GM19455 (cell line): ENCODE measurements around the gene PTP4A2.
"Not testable (repeated sequence)": the region's sequence is repeated elsewhere in the genome, so short reads cannot be mapped to it uniquely, and the experiment has no call there.

Source experiments
- ATAC-seq: cut with Tn5 transposase; IDR thresholded peaks from one replicate; pipeline ENCODE4 v1.9.1; 2021; ENCODE audit not compliant: unreplicated experiment

The PTP4A2 gene

GRCh38 chr1:31951276-31951675 lies 13.1 kb upstream of the PTP4A2 start:
- ATAC-seq: no peak

GRCh38 chr1:31949862-31950261 lies 11.7 kb upstream of the PTP4A2 start:
- ATAC-seq: no peak

- not testable (repeated sequence) for ATAC-seq
These were observed 7.5 kb upstream of the PTP4A2 start for GRCh38 chr1:31945677-31946076.

- ATAC-seq: peak; percentile 59
These were observed 6.3 kb upstream of the PTP4A2 start for GRCh38 chr1:31944205-31945089.

- ATAC-seq: no peak
These were observed 5.5 kb upstream of the PTP4A2 start for GRCh38 chr1:31943546-31944184.

GRCh38 chr1:31942061-31942460 lies 3.9 kb upstream of the PTP4A2 start:
- ATAC-seq: not testable (repeated sequence)

GRCh38 chr1:31939484-31940329 lies 1.5 kb upstream of the PTP4A2 start:
- ATAC-seq: peak; percentile 31

GRCh38 chr1:31937300-31938183 lies 626 bp downstream of the PTP4A2 start:
- peak; percentile 31 for ATAC-seq

GRCh38 chr1:31936981-31937299 lies 1.2 kb downstream of the PTP4A2 start:
- ATAC-seq: no peak

GRCh38 chr1:31936278-31936980 lies 1.7 kb downstream of the PTP4A2 start:
- no peak for ATAC-seq

- ATAC-seq: no peak
These were observed 3.2 kb downstream of the PTP4A2 start for GRCh38 chr1:31934706-31935629.

GRCh38 chr1:31932491-31933316 lies 5.5 kb downstream of the PTP4A2 start:
- no peak for ATAC-seq

GRCh38 chr1:31931593-31932225 lies 6.5 kb downstream of the PTP4A2 start:
- no peak for ATAC-seq

GRCh38 chr1:31930836-31931592 lies 7.2 kb downstream of the PTP4A2 start:
- ATAC-seq: no peak

GRCh38 chr1:31927661-31927980 lies 10.5 kb downstream of the PTP4A2 start:
- no peak for ATAC-seq

GRCh38 chr1:31926853-31927660 lies 11.1 kb downstream of the PTP4A2 start:
- ATAC-seq: no peak
